WTC11 (cell line): Measurements from ENCODE around the gene ADORA2B. TPM values are rescaled to one million over a fixed set of nuclear protein-coding genes. Genes with fewer than 3 reads are reported as not detected.
A peak's percentile ranks its signal among the peaks of the same experiment; 100 is the strongest.

Experiments
- ATAC-seq: fragments of 200-7000 bp; cut with Tn5 transposase; 2 replicates; pipeline ENCODE4 v1.10.0; 2021; ENCODE audit warnings: mild to moderate bottlenecking, moderate library complexity
- CTCF ChIA-PET: fragments of 300-600 bp; sonication (Branson Sonifier 250); formaldehyde crosslinking; loops from one replicate; lab custom pipeline; 2021; ENCODE audit warnings: antibody characterized with exemption; lab: Charles Lee
- POLR2A ChIA-PET: fragments of 350-600 bp; sonication (Branson Sonifier 250); formaldehyde crosslinking; loops from one replicate; lab custom pipeline; 2021; ENCODE audit warnings: antibody characterized with exemption; lab: Charles Lee
- DNase-seq: peaks from one replicate; pipeline ENCODE4 v3.0.0; 2021; ENCODE audit warnings: low spot score
- H3K27ac Mint-ChIP-seq: 2 replicates; pipeline ENCODE4 v1.8.0; 2021; ENCODE audit warnings: mixed read lengths
- H3K27me3 Mint-ChIP-seq: 2 replicates; pipeline ENCODE4 v1.8.0; 2021; ENCODE audit warnings: low read depth, mild to moderate bottlenecking, moderate library complexity, mixed read lengths
- H3K36me3 Mint-ChIP-seq: 2 replicates; pipeline ENCODE4 v1.8.0; 2021; ENCODE audit warnings: mixed read lengths
- H3K4me1 Mint-ChIP-seq: 2 replicates; pipeline ENCODE4 v1.8.0; 2022; ENCODE audit warnings: mixed read lengths
- H3K4me3 Mint-ChIP-seq: 2 replicates; pipeline ENCODE4 v1.8.0; 2021; ENCODE audit warnings: mild to moderate bottlenecking, moderate library complexity, mixed read lengths
- H3K9me3 Mint-ChIP-seq: 2 replicates; pipeline ENCODE4 v1.8.0; 2021; ENCODE audit warnings: mixed read lengths
- ATF2 ChIP-seq: sonication (generic); formaldehyde crosslinking; IDR thresholded peaks from 2 replicates; pipeline ENCODE4 v1.8.1; 2022; ENCODE audit warnings: low read depth, missing genetic modification reagents, borderline replicate concordance
- E2F5 ChIP-seq: sonication (generic); formaldehyde crosslinking; IDR thresholded peaks from 2 replicates; pipeline ENCODE4 v1.8.1; 2022; ENCODE audit warnings: mild to moderate bottlenecking, moderate library complexity, missing genetic modification reagents
- HMGXB4 ChIP-seq: sonication (generic); formaldehyde crosslinking; IDR thresholded peaks from 2 replicates; pipeline ENCODE4 v1.8.1; 2023; ENCODE audit warnings: mild to moderate bottlenecking, moderate library complexity, missing genetic modification reagents
- JUN ChIP-seq: sonication (generic); formaldehyde crosslinking; IDR thresholded peaks from 2 replicates; pipeline ENCODE4 v1.8.0; 2023; ENCODE audit warnings: mild to moderate bottlenecking, missing genetic modification reagents
- KAT7 ChIP-seq: sonication (generic); formaldehyde crosslinking; IDR thresholded peaks from 2 replicates; pipeline ENCODE4 v1.8.1; 2023; ENCODE audit warnings: missing genetic modification reagents, mild to moderate bottlenecking, borderline replicate concordance
- NFATC4 ChIP-seq: fragments of 250-450 bp; sonication (Bioruptor Pico); IDR thresholded peaks from 2 replicates; pipeline ENCODE4 v1.9.0; 2021; ENCODE audit warnings: mild to moderate bottlenecking
- RELA ChIP-seq: sonication (generic); formaldehyde crosslinking; IDR thresholded peaks from 2 replicates; pipeline ENCODE4 v1.8.1; 2022; ENCODE audit warnings: missing genetic modification reagents, mild to moderate bottlenecking, borderline replicate concordance
- SMAD3 ChIP-seq: sonication (generic); formaldehyde crosslinking; IDR thresholded peaks from 2 replicates; pipeline ENCODE4 v1.8.0; 2022; ENCODE audit warnings: missing genetic modification reagents, mild to moderate bottlenecking, borderline replicate concordance
- TP53 ChIP-seq: sonication (generic); formaldehyde crosslinking; IDR thresholded peaks from 2 replicates; pipeline ENCODE4 v1.8.1; 2023; ENCODE audit warnings: mild to moderate bottlenecking, missing genetic modification reagents
- ZNF219 ChIP-seq: sonication (generic); formaldehyde crosslinking; IDR thresholded peaks from 2 replicates; pipeline ENCODE4 v1.8.0; 2023; ENCODE audit warnings: missing genetic modification reagents, mild to moderate bottlenecking, borderline replicate concordance
- ZNF232 ChIP-seq: sonication (generic); formaldehyde crosslinking; IDR thresholded peaks from 2 replicates; pipeline ENCODE4 v1.8.0; 2022; ENCODE audit warnings: mild to moderate bottlenecking, missing genetic modification reagents
- ZNF317 ChIP-seq: sonication (generic); formaldehyde crosslinking; IDR thresholded peaks from 2 replicates; pipeline ENCODE4 v1.8.1; 2023; ENCODE audit warnings: low read depth, mild to moderate bottlenecking, moderate library complexity, missing genetic modification reagents, borderline replicate concordance
- ZNF396 ChIP-seq: fragments of 250-450 bp; sonication (Bioruptor Pico); IDR thresholded peaks from 2 replicates; pipeline ENCODE4 v1.8.0; 2021; ENCODE audit warnings: mild to moderate bottlenecking, moderate library complexity, borderline replicate concordance
- ZNF512 ChIP-seq: sonication (generic); formaldehyde crosslinking; IDR thresholded peaks from 2 replicates; pipeline ENCODE4 v1.8.1; 2022; ENCODE audit warnings: missing genetic modification reagents, borderline replicate concordance
- total RNA-seq: library from RNA; stranded (reverse); gene quantifications from 3 replicates; pipeline ENCODE4 v1.2.3, GENCODE V29; 2021
- TF ChIP-seq, protein P1 (sequence below): sonication (generic); formaldehyde crosslinking; IDR thresholded peaks from 2 replicates; pipeline ENCODE4 v1.8.1; 2023; ENCODE audit warnings: mild to moderate bottlenecking, missing genetic modification reagents, moderate library complexity
- TF ChIP-seq, protein P2 (sequence below): sonication (generic); formaldehyde crosslinking; IDR thresholded peaks from 2 replicates; pipeline ENCODE4 v1.8.0; 2022; ENCODE audit warnings: mild to moderate bottlenecking, missing genetic modification reagents
- TF ChIP-seq, protein P3 (sequence below): sonication (generic); formaldehyde crosslinking; conservative IDR thresholded peaks from 2 replicates; pipeline ENCODE4 v1.8.1; 2022; ENCODE audit warnings: mild to moderate bottlenecking, missing genetic modification reagents
- TF ChIP-seq, protein P4 (sequence below): sonication (generic); formaldehyde crosslinking; IDR thresholded peaks from 2 replicates; pipeline ENCODE4 v1.8.1; 2023; ENCODE audit warnings: mild to moderate bottlenecking, missing genetic modification reagents, moderate library complexity

The ADORA2B gene
- total RNA-seq, 1 experiment from 2014 or later: 4.2 TPM

DNA sequence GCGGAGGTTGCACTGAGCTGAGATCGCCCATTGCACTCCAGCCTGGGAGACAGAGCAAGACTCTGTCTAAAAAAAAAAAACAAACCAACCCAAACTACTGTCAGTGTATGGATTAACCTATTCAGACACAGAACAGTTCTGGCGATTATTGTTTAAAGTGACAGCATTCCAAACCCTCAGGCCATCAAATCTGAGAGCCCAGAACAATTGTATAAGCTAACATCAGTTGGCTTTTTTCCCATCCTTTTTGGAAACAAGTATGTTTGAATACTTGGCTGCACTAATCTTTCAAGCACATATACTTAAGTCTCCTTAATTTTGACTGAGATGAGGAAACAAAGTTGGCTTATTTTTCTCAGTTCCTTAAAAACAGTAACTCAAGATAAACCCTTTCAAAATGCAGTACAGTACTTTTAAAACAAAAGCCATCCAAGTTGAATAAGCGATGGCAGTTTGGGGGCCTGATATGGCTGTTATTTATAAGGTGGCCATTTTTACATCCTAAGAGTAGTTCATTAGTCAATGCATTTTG, 53.2 kb downstream of the ADORA2B start:
- H3K4me3 Mint-ChIP-seq: peak overlapping the region; percentile 89; the same call in 1 of the 2 replicates
- TF ChIP-seq RELA (CRISPR knock-in tag) (no peak), ATF2 (CRISPR knock-in tag) (no peak), TP53 (CRISPR knock-in tag) (no peak), ZNF512 (no peak), ZNF396 (no peak), HMGXB4 (CRISPR knock-in tag) (no peak)
- TF ChIP-seq, protein P1, sequence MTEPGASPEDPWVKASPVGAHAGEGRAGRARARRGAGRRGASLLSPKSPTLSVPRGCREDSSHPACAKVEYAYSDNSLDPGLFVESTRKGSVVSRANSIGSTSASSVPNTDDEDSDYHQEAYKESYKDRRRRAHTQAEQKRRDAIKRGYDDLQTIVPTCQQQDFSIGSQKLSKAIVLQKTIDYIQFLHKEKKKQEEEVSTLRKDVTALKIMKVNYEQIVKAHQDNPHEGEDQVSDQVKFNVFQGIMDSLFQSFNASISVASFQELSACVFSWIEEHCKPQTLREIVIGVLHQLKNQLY (CRISPR knock-in tag): no peak
- TF ChIP-seq, protein P2, sequence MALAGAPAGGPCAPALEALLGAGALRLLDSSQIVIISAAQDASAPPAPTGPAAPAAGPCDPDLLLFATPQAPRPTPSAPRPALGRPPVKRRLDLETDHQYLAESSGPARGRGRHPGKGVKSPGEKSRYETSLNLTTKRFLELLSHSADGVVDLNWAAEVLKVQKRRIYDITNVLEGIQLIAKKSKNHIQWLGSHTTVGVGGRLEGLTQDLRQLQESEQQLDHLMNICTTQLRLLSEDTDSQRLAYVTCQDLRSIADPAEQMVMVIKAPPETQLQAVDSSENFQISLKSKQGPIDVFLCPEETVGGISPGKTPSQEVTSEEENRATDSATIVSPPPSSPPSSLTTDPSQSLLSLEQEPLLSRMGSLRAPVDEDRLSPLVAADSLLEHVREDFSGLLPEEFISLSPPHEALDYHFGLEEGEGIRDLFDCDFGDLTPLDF: no peak
- TF ChIP-seq, protein P3, sequence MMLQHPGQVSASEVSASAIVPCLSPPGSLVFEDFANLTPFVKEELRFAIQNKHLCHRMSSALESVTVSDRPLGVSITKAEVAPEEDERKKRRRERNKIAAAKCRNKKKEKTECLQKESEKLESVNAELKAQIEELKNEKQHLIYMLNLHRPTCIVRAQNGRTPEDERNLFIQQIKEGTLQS (CRISPR knock-in tag): no peak
- TF ChIP-seq, all 79 proteins: peak for 0
- H3K27ac Mint-ChIP-seq: no peak overlapping the region
- CTCF ChIA-PET: interaction anchor here (0.7 to 4.7 kb wide), 5 partner anchors 40 to 750 kb away, joined by 3 to 47 read pairs (median 4); partner anchors contain the start of gene ADORA2B
- peaks cover 30% of the 10 kb centered on the region for H3K36me3 Mint-ChIP-seq
- H3K4me1 Mint-ChIP-seq: peaks cover 17% of the 10 kb centered on the region
- peaks cover 10% of the 10 kb centered on the region for H3K9me3 Mint-ChIP-seq
- no peak for DNase-seq
- ATAC-seq: no peak
- POLR2A ChIA-PET: no interaction called here
- H3K27me3 Mint-ChIP-seq: no peaks in the 10 kb centered on the region

- Mint-ChIP-seq H3K36me3 (peaks cover 38% of the 10 kb centered on the region), H3K27me3 (no peaks in the 10 kb centered on the region), H3K9me3 (peaks cover 10% of the 10 kb centered on the region), H3K27ac (peak within 1 kb of the TSS; percentile 97), H3K4me1 (peaks cover 17% of the 10 kb centered on the region), H3K4me3 (peak within 1 kb of the TSS; percentile 95)
- peak; percentile 94 for ATAC-seq
- POLR2A ChIA-PET: interaction anchor here (0.5 to 1.0 kb wide), 4 partner anchors 33 to 205 kb away, joined by 3 to 6 read pairs (median 3); partner anchors contain the start of gene ADORA2B
- CTCF ChIA-PET: interaction anchor here (0.7 to 4.7 kb wide), 5 partner anchors 29 to 751 kb away, joined by 3 to 47 read pairs (median 4); partner anchors contain the start of gene ADORA2B
- peak; percentile 98 for DNase-seq
- TF ChIP-seq SMAD3 (CRISPR knock-in tag) (0 out of 2 replicates have a peak, but pooled peaks have one; percentile 79), ZNF219 (CRISPR knock-in tag) (no peak), ZNF232 (peak; percentile 49; the same call in 1 of the 2 replicates), KAT7 (CRISPR knock-in tag) (peak; percentile 85; the same call in 1 of the 2 replicates), JUN (CRISPR knock-in tag) (no peak; the same call in none of the 2 replicates), ZNF317 (CRISPR knock-in tag) (peak; percentile 55; the same call in 1 of the 2 replicates), ATF2 (CRISPR knock-in tag) (no peak), NFATC4 (CRISPR knock-in tag) (0 out of 2 replicates have a peak, but pooled peaks have one; percentile 33), E2F5 (CRISPR knock-in tag) (peak; percentile 95), ZNF512 (no peak)
- TF ChIP-seq, protein P4, sequence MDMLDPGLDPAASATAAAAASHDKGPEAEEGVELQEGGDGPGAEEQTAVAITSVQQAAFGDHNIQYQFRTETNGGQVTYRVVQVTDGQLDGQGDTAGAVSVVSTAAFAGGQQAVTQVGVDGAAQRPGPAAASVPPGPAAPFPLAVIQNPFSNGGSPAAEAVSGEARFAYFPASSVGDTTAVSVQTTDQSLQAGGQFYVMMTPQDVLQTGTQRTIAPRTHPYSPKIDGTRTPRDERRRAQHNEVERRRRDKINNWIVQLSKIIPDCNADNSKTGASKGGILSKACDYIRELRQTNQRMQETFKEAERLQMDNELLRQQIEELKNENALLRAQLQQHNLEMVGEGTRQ (CRISPR knock-in tag): peak; percentile 52; the same call in 1 of the 2 replicates
Measured at GRCh38 chr17:15999141-15999973, 54.4 kb downstream of the ADORA2B start, which contains the start of the genes TTC19 and ZSWIM7. TSS of gene TTC19 (plus strand) at chr17:15999824. CDS start at chr17:15999849, 25 bp downstream. TSS of gene ZSWIM7 (minus strand) at chr17:15999704. CDS start at chr17:15999594, 110 bp downstream.
